ENCODE data around the gene C14orf180.

C14orf180 gene

DNA sequence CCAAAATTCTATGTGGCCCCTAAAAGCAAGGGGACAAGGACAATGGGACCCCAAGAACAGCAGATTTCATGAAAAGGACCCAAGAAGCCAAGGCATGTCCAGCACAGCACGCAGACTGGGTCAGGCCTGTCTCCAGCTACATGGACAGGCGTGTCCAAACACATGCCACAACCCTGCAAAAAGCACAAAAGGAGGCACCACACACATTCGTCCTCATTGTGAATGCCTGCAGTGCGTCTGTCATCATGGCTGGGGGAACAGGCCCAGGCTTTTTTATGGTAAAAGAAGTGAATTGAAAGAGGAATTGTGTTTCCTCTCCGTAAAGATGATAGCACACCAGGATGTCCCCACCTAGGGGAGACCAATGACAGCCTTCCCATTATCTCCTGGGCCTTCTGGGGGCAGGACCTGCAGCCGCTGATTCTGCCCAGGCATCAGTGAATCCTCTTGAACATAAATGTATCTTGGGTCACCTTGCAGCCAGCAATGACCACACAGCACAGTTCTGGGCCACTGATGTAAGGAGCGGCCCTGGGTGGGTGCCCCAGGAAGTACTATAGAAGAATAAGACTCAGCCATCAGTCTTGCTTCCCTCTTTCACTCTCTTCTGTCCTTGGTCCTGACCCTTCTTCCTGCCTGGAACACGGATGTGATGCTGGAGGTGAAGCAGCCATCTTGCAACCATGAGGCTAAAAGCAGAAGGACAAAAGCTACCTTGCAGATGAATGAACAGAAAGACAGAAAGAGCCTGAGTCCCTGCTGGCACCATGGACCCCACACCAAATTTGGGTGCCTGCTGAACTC is 29.8 kb upstream of the C14orf180 start:
- in situ Hi-C loops (cut with HindIII; ENCODE audit: low sequenced_read_pairs), result no loop called here

DNA sequence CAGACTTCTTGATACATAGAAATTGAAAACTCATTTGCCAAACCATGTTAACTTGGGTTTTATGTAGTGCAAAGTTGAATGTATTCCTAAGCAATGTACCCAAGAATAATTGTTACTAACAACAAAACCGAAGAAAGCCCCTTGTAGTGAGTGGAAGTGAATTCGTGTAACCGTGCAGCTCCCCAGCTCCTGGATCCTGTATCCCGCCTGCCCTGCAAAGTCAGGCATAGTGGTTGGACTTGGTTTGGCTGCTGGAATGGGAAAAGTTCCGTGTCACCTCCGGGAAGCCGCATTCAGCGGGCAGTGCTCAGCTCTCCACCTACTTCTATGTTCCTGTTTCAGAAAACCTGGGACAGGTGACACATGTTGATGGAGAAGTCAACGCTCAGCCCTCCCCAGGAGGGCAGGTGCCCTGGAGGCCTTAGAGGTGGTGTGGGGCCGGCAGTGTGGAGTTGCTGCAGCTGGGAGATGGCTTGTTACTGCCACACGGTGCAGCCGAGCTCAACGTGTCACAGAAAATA is 29.2 kb upstream of the C14orf180 start:
- in situ Hi-C loops (cut with HindIII; ENCODE audit: low sequenced_read_pairs), result no loop called here

- in situ Hi-C loops (cut with HindIII; ENCODE audit: low sequenced_read_pairs), result no loop called here
Measured at GRCh38 chr14:104550861-104551728, 28.5 kb upstream of the C14orf180 start.

DNA sequence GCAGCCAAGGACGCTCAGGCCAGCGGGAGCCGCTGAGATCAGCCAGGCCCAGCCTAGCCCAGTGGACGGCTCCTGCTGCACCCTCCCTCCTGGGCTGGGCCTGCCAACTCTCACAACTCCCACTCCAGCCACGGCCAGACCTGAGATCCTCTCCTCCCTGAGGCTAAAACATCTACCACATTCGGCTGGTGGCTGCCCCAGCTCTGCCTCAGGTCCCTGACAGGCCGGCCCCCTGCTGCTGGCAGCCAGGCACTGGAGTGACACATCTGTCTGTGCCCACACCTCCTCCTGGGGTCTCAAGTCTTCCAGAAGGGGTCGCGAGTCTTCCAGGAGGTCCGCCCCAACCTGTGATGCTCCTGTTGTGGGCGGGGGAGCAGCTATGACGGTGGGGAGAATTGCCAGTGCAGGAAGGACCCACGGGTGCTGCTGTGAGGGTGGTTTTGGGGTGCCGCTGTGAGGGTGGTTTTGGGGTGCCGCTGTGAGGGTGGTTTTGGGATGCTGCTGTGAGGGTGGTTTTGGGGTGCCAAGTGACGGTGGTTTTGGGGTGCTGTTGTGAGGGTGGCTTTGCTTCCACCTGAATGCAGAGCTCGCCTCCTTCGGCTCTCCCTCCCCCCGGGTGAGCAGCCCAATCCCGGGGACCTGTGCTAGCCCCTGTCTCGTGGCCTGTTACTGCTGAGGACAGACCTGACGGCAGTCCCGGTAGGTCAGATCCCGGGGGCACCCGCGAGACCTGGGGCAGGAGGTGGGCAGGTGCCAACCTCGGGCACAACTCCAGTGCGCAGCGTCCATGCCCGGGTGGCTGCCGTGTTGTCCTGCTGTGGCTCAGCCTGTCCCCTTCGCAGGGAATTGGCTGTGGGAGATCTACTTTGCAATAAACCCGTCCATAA is 27.5 kb upstream of the C14orf180 start:
- in situ Hi-C loops (cut with HindIII; ENCODE audit: low sequenced_read_pairs), result no loop called here

GRCh38 chr14:104552738-104553125 is 26.8 kb upstream of the C14orf180 start:
- in situ Hi-C loops (cut with HindIII; ENCODE audit: low sequenced_read_pairs), result no loop called here

DNA sequence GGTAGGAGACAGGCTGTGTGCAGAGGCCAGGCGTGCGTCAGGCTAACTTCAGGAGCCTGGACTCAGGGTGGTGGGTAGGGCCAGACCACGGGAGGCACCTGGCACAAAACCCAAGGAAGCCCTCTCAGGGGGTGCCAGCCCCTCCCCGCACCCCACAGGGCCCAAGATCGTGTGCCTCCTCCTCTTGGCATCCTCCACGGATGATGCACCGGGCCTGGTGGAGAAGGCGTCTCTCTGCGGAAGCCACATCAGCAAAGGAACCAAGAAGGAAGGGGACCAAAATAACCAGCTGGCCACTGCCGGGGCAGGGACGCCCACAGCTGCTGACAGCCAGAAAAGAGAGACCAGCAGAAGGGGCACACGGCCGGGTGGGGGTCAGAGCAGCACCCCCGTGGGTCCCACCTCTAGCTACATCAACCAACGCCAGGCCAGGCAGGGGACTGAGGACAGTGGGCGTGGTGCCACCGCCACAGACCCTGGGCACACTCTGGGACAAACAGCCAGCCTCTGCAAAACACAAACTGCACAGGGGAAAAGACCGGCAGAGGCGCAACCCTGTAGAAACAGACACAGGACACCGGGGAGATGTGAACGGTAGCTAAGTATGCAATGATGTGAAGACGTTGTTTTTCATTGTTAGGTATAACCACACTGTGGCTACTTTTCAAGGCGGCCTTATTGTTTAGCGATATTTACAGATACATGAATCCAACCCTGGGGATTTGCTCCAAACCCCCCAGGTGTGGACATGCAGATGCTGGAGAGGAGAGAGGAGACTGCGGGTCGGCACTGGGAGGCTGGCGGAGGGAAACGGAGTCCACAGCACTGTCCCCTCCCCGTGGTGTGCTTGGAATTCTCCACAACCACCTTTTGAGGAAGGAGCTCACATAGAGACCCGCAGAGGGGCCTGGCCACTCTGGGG is 26.1 kb upstream of the C14orf180 start:
- in situ Hi-C loops (cut with HindIII; ENCODE audit: low sequenced_read_pairs), result no loop called here

DNA sequence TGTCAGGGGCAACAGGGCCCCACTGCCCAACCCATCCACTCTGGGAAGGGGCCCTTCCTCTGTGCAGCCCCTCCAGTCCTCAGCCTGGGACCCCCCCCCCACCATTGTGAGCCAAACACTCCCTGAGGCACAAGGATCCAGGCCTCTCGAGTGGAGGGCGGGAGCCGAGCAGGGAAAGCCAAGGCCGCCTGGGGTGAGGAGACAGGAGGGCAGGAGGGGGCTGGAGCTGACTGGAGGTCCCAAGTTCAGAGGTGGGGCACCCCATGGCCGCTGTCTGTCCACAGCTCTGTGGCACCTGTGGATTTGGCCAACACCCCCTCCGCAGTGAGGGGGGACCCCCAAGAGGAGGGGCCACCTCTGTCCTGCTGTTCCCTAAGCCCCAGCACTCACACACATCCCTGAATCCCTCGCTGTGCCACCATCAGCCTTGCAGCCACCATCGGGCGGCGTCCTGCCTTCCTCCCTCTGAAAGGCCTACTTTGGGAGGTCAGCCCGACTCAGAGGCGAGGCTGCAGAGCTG is 25.4 kb upstream of the C14orf180 start:
- in situ Hi-C loops (cut with HindIII; ENCODE audit: low sequenced_read_pairs), result no loop called here

DNA sequence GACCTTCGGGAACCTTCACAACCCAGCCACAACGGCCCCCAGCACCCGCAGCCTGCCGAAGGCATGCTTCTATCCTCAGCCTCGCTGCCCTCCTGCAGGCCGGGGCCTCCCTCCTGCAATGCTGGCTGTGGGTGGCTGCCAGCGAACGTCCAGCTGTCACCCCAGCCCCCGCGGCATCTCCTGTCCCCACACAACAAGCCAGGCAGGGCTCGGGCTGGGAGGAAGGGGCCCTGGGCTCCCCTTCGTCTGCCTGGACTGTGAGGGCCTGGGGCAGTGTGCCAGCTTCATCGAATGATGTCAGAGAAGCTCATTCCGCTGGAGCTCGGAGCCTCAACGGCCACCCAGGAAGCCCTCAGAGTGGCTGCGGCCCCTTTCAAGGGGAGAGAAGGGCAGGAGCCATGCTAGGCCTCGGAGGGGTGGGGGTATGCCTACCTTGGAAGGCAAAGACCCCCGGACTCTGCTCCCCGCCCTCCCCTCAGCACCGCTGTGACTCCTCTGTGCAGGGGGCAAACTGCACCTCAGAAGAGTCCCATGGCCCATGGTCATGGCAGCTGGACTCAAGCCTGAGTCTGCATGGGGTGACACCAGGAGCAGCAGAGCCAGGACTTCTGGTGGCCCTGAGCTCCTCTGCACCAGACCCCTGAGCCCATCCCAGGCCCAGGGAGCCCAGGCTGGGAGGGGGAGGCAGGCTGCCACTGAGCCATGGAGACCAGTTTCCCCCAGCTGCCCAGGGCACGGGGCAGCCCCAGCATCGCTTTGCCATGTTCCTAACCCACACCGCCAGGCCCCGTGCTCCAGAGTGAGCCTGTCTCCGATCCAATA is 24.7 kb upstream of the C14orf180 start:
- in situ Hi-C loops (cut with HindIII; ENCODE audit: low sequenced_read_pairs), result no loop called here

DNA sequence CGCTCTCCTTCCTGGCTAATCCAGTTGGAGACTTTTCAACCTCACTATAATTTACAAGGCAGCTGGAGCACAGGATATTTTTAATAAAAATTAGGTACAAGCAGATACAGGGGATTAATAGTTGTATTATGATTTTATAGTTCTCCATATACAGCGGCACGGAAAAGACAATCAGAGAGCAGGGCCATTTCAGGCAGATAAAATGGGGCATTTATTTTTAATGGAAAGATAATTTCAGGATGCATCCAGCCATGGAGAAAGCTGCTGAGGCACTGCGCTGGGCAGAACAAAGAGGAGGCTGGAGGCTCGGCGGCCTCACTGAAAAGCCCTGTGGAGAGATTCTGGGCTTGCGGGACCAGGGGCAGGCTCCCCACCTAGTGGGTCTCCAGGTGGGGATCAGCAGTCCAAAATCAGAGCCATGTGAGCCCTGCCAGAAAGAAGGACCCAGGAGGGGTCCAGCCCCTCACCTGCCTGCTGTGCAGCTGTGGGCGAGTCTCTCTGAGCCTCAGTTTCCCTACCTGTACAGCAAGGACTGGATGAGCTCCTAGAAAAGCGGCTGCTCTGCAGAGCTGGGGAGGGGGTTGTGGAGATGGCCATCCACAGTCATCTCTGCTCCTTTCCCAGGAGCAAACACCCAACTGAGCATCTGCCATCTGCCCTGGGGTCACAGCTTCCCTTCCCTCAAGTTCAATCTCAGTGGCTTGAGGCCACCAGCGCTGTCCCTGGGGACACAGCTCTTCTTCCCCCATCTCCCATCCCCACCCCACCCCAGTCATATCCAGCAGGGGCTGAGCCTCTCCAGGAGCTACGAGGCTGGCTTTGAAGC is 23.9 kb upstream of the C14orf180 start:
- in situ Hi-C loops (cut with HindIII; ENCODE audit: low sequenced_read_pairs), result no loop called here

- in situ Hi-C loops (cut with HindIII; ENCODE audit: low sequenced_read_pairs), result no loop called here
Measured at GRCh38 chr14:104556256-104557021, 23.1 kb upstream of the C14orf180 start.

GRCh38 chr14:104557086-104557485 is 22.5 kb upstream of the C14orf180 start:
- in situ Hi-C loops (cut with HindIII; ENCODE audit: low sequenced_read_pairs), result no loop called here

DNA sequence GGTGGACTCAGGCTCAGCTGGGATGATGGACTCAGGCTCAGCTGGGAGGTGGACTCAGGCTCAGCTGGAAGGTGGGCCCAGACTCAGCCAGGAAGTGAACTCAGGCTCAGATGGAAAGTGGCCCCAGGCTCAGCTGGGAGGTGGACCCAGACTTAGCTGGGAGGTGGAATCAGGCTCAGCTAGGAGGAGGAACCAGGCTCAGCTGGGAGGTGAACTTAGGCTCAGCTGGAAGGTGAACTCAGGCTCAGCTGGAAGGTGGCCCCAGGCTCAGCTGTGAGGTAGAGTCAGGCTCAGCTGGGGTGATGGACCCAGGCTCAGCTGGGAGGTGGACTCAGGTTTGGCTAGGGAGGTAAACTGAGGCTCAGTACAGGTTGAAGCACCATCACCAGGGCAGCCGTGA is 21.8 kb upstream of the C14orf180 start:
- in situ Hi-C loops (cut with HindIII; ENCODE audit: low sequenced_read_pairs), result no loop called here

- in situ Hi-C loops (cut with HindIII; ENCODE audit: low sequenced_read_pairs), result no loop called here
Measured at GRCh38 chr14:104558231-104559027, 21.1 kb upstream of the C14orf180 start.

DNA sequence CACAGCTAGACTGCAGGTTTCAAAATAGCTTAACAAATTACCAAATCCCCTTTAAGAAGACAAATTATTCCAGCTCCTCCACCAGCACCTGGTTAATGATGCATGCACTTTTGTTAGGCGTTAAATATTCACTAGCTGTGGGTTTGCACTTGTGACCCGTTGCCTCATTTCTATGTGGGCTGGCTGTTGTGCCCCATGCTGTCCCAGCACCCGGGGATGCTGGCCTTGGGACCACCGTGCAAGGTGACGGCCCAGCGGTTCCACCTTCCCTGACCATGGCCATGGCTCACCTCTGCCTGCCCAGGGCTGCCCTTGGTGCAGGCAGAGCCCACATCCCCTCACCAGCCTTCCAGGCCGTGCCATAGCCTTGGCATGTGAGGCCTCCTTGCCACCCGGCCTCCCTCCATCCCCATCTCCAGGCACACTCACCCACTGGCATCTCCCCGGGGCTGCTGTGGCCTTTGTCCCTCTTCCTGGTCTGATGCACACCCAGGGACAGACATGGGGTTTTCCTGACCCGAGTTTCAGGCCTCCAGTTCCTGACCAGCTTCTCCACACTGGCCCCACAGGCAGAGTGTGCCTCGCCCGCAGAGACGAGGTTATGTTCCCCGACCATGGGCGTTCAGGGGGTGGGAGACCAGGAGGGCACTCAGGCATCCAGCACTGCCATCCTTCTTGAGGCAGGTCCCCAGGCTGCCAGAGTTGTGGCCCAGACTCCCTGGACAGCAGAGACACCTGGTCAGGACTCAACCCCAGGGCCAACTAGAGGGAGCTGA is 20.3 kb upstream of the C14orf180 start:
- in situ Hi-C loops (cut with HindIII; ENCODE audit: low sequenced_read_pairs), result no loop called here

DNA sequence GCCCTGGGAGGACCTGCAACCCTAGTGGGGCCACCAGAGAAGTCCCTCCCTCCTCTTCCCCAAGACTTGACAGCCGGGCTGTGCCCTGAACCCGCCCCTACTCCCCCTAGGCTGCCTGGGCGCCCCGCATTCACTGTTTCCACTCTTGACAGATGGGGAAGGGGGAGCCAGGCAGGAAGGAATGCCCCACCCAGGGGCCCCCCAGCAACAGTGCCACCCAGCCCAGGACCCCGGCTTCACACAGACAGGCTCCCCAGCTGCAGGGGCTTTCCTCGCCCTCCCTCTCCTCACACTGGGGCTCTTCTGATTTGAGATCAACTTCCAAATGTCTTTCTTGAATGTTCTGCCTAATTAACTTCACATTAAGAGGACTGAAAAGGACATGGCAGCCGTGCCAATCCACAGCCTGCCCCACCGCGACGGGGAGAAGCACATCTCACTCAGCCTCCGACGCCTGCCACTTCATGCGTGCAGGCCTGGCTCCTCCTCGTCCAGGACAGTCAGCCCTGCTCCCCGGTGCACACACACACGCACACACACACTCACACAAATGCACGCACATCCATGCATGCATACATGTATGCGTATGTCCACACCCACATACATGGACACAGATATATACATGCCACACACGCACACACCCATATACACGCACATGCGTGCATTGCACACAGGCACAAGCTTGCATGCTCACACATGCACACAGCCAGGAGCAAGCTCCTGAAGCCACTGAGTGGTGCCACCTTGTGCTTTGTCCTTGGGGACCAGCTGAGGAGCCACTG is 19.6 kb upstream of the C14orf180 start:
- in situ Hi-C loops (cut with HindIII; ENCODE audit: low sequenced_read_pairs), result no loop called here
